SK-N-SH (cell line): ENCODE data around the gene GPR3.

ENCODE experiments used
- CTCF ChIP-seq: fragments of 200-600 bp; sonication (generic); IDR thresholded peaks from 2 replicates; pipeline ENCODE4 v1.6.1; 2017; ENCODE audit warnings: antibody characterized with exemption, mild to moderate bottlenecking, moderate library complexity
- POLR2AphosphoS5 ChIP-seq: IDR thresholded peaks from 2 replicates; pipeline ENCODE4 v1.6.1; 2012; ENCODE audit warnings: low read depth, low read length
- TAF1 ChIP-seq: IDR thresholded peaks from 2 replicates; pipeline ENCODE4 v1.6.1; 2012; ENCODE audit warnings: low read depth, mild to moderate bottlenecking, low read length, moderate library complexity, borderline replicate concordance
- ZBTB33 ChIP-seq: IDR thresholded peaks from 2 replicates; pipeline ENCODE4 v1.4.0; 2012; ENCODE audit warnings: low read depth, borderline replicate concordance

GRCh38 chr1:27367160-27367650 is 25.2 kb upstream of the GPR3 start:
- TF ChIP-seq CTCF (no peak), TAF1 (no peak), ZBTB33 (no peak), POLR2AphosphoS5 (no peak)
